HL-60 (cell line): ENCODE results near the gene OR51A4.

ENCODE experiments used
- POLR2AphosphoS5 ChIP-seq: IDR thresholded peaks from 2 replicates; pipeline ENCODE4 v1.6.1; 2012; ENCODE audit warnings: low read depth
- SPI1 ChIP-seq: IDR thresholded peaks from 2 replicates; pipeline ENCODE4 v1.6.1; 2012; ENCODE audit warnings: low read depth, mild to moderate bottlenecking, borderline replicate concordance
- TF ChIP-seq, protein P1 (sequence below): IDR thresholded peaks from one replicate; pipeline ENCODE4 v1.5.1; 2011; ENCODE audit warnings: low read length, control low read depth, inconsistent platforms; ENCODE audit not compliant: insufficient read depth
- TF ChIP-seq, protein P2 (sequence below): IDR thresholded peaks from 2 replicates; pipeline ENCODE4 v1.6.1; 2012; ENCODE audit warnings: low read depth; ENCODE audit not compliant: insufficient replicate concordance

DNA sequence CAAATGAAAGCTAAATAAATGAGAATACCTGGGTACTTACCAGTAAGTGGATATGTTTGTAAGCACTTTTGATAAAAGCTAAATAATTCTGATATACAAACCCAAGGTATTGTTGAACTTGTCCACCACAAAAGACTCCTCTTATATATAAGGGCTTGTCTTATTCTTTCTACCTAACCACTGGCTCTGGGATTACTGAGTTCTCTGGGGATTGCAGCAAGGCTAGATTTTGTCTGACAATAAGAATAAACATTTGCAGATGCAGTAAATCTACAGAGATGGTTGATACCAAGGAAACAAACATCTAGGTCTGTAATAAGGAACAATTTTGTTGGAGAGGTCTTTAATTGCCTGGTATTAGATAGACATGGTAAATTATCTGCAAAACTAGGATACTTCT is at the start of gene OR51A4:
- TF ChIP-seq, protein P1, sequence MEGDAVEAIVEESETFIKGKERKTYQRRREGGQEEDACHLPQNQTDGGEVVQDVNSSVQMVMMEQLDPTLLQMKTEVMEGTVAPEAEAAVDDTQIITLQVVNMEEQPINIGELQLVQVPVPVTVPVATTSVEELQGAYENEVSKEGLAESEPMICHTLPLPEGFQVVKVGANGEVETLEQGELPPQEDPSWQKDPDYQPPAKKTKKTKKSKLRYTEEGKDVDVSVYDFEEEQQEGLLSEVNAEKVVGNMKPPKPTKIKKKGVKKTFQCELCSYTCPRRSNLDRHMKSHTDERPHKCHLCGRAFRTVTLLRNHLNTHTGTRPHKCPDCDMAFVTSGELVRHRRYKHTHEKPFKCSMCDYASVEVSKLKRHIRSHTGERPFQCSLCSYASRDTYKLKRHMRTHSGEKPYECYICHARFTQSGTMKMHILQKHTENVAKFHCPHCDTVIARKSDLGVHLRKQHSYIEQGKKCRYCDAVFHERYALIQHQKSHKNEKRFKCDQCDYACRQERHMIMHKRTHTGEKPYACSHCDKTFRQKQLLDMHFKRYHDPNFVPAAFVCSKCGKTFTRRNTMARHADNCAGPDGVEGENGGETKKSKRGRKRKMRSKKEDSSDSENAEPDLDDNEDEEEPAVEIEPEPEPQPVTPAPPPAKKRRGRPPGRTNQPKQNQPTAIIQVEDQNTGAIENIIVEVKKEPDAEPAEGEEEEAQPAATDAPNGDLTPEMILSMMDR: no peak
- TF ChIP-seq, protein P2, sequence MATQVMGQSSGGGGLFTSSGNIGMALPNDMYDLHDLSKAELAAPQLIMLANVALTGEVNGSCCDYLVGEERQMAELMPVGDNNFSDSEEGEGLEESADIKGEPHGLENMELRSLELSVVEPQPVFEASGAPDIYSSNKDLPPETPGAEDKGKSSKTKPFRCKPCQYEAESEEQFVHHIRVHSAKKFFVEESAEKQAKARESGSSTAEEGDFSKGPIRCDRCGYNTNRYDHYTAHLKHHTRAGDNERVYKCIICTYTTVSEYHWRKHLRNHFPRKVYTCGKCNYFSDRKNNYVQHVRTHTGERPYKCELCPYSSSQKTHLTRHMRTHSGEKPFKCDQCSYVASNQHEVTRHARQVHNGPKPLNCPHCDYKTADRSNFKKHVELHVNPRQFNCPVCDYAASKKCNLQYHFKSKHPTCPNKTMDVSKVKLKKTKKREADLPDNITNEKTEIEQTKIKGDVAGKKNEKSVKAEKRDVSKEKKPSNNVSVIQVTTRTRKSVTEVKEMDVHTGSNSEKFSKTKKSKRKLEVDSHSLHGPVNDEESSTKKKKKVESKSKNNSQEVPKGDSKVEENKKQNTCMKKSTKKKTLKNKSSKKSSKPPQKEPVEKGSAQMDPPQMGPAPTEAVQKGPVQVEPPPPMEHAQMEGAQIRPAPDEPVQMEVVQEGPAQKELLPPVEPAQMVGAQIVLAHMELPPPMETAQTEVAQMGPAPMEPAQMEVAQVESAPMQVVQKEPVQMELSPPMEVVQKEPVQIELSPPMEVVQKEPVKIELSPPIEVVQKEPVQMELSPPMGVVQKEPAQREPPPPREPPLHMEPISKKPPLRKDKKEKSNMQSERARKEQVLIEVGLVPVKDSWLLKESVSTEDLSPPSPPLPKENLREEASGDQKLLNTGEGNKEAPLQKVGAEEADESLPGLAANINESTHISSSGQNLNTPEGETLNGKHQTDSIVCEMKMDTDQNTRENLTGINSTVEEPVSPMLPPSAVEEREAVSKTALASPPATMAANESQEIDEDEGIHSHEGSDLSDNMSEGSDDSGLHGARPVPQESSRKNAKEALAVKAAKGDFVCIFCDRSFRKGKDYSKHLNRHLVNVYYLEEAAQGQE: no peak
- TF ChIP-seq POLR2AphosphoS5 (no peak), SPI1 (no peak)
